Measurements from ENCODE around the gene VENTX. TPM values are rescaled to one million over a fixed set of nuclear protein-coding genes. Genes with fewer than 3 reads are reported as not detected.

The VENTX gene
- total RNA-seq, 1 experiment from 2014 or later, result 28.0 TPM

DNA sequence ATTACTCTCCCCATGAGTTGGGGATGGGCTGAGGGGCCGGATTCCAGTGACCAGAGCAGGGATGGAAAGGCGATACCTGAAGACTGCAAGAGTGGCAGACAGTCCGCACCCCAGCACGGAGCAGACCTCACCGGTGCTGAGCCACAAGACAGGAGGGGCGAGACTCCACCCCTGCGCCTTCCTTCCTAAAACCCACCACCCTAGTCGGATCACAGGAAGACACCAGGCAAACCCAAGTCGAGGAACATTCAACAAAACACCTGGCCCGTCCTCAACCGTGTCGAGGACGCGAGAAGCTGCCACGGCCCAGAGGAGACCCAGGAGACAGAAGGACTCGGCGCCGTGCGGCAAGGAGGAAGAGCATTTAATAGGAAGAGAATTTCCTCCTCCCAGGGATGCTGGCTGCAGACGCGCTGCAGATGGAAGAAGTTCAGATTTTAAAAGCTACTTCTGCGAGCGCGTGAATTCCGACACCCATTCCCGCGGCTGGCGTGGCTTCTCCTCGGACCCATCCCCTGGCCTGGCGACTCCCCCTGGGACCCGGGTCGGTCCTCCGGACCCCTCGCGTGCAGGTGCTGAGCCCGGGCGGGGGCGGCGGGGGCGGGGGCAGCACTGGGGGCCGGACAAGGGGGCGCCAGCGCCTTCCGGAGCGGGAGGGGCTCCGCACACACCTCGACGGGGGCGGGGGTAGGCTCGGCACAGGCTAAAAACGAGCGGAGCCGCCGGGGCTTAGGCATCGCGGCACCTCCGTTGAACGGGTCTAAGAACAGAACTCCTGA lies 8.2 kb upstream of the VENTX start (continued):
- TF ChIP-seq, protein P1, sequence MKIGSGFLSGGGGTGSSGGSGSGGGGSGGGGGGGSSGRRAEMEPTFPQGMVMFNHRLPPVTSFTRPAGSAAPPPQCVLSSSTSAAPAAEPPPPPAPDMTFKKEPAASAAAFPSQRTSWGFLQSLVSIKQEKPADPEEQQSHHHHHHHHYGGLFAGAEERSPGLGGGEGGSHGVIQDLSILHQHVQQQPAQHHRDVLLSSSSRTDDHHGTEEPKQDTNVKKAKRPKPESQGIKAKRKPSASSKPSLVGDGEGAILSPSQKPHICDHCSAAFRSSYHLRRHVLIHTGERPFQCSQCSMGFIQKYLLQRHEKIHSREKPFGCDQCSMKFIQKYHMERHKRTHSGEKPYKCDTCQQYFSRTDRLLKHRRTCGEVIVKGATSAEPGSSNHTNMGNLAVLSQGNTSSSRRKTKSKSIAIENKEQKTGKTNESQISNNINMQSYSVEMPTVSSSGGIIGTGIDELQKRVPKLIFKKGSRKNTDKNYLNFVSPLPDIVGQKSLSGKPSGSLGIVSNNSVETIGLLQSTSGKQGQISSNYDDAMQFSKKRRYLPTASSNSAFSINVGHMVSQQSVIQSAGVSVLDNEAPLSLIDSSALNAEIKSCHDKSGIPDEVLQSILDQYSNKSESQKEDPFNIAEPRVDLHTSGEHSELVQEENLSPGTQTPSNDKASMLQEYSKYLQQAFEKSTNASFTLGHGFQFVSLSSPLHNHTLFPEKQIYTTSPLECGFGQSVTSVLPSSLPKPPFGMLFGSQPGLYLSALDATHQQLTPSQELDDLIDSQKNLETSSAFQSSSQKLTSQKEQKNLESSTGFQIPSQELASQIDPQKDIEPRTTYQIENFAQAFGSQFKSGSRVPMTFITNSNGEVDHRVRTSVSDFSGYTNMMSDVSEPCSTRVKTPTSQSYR (CRISPR knock-in tag; IDR thresholded peaks at IDR 0.05), result no peak
- TF ChIP-seq GTF2I (CRISPR knock-in tag; conservative IDR thresholded peaks at IDR 0.05), result no peak
- TF ChIP-seq, protein P2, sequence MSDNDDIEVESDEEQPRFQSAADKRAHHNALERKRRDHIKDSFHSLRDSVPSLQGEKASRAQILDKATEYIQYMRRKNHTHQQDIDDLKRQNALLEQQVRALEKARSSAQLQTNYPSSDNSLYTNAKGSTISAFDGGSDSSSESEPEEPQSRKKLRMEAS (CRISPR knock-in tag; IDR thresholded peaks at IDR 0.05), result peak; percentile 74; the same call in 1 of the 2 replicates
- TF ChIP-seq, protein P3, sequence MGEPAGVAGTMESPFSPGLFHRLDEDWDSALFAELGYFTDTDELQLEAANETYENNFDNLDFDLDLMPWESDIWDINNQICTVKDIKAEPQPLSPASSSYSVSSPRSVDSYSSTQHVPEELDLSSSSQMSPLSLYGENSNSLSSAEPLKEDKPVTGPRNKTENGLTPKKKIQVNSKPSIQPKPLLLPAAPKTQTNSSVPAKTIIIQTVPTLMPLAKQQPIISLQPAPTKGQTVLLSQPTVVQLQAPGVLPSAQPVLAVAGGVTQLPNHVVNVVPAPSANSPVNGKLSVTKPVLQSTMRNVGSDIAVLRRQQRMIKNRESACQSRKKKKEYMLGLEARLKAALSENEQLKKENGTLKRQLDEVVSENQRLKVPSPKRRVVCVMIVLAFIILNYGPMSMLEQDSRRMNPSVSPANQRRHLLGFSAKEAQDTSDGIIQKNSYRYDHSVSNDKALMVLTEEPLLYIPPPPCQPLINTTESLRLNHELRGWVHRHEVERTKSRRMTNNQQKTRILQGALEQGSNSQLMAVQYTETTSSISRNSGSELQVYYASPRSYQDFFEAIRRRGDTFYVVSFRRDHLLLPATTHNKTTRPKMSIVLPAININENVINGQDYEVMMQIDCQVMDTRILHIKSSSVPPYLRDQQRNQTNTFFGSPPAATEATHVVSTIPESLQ (CRISPR knock-in tag; IDR thresholded peaks at IDR 0.05), result no peak
- TF ChIP-seq ZNF138 (CRISPR knock-in tag; conservative IDR thresholded peaks at IDR 0.05), result no peak
- TF ChIP-seq, protein P4, sequence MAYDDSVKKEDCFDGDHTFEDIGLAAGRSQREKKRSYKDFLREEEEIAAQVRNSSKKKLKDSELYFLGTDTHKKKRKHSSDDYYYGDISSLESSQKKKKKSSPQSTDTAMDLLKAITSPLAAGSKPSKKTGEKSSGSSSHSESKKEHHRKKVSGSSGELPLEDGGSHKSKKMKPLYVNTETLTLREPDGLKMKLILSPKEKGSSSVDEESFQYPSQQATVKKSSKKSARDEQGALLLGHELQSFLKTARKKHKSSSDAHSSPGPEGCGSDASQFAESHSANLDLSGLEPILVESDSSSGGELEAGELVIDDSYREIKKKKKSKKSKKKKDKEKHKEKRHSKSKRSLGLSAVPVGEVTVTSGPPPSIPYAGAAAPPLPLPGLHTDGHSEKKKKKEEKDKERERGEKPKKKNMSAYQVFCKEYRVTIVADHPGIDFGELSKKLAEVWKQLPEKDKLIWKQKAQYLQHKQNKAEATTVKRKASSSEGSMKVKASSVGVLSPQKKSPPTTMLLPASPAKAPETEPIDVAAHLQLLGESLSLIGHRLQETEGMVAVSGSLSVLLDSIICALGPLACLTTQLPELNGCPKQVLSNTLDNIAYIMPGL (CRISPR knock-in tag; IDR thresholded peaks at IDR 0.05), result 0 out of 2 replicates have a peak, but pooled peaks have one; percentile 33
- TF ChIP-seq, protein P5, sequence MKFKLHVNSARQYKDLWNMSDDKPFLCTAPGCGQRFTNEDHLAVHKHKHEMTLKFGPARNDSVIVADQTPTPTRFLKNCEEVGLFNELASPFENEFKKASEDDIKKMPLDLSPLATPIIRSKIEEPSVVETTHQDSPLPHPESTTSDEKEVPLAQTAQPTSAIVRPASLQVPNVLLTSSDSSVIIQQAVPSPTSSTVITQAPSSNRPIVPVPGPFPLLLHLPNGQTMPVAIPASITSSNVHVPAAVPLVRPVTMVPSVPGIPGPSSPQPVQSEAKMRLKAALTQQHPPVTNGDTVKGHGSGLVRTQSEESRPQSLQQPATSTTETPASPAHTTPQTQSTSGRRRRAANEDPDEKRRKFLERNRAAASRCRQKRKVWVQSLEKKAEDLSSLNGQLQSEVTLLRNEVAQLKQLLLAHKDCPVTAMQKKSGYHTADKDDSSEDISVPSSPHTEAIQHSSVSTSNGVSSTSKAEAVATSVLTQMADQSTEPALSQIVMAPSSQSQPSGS (CRISPR knock-in tag; IDR thresholded peaks at IDR 0.05; ENCODE audit: borderline replicate concordance, low read depth), result peak; percentile 18; the same call in 1 of the 2 replicates
- peak; percentile 84 for TF ChIP-seq NFE2L1 (CRISPR knock-in tag; IDR thresholded peaks at IDR 0.05)
- no peak for TF ChIP-seq ZNF396 (CRISPR knock-in tag; IDR thresholded peaks at IDR 0.05; ENCODE audit: borderline replicate concordance)
- TF ChIP-seq, protein P6, sequence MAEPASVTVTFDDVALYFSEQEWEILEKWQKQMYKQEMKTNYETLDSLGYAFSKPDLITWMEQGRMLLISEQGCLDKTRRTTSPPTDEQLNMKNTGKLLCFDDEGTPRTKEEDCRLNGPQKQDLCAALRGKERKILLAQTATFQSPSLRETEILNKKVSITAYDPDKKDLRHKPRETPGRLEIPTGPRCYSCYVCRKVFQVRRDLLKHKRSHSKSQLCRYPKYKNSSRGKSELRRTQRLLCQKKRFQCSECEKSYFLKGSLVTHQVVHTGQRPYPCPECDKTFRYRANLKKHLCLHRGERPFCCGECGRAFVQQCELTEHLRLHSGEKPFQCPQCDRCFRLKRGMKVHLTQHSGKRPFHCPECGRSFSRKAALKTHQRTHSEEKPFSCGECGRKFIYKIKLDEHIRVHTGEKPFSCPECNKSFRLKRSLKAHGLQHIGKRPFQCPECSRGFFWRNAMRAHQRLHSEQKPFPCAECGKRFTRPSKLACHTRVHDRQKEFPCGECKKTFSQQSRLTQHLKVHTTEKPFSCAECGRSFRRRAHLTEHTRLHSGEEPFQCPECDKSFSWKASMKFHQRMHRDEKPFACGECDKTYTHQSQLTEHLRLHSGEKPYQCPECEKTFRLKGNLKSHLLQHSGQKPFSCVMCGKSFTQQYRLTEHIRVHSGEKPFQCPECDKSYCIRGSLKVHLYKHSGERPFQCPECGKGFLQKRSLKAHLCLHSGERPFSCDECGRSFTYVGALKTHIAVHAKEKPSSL (CRISPR knock-in tag; conservative IDR thresholded peaks at IDR 0.05), result no peak
- no peak for TF ChIP-seq JAZF1 (CRISPR knock-in tag; IDR thresholded peaks at IDR 0.05)
- no peak for TF ChIP-seq FOXK1 (CRISPR knock-in tag; IDR thresholded peaks at IDR 0.05)
- TF ChIP-seq, protein P7, sequence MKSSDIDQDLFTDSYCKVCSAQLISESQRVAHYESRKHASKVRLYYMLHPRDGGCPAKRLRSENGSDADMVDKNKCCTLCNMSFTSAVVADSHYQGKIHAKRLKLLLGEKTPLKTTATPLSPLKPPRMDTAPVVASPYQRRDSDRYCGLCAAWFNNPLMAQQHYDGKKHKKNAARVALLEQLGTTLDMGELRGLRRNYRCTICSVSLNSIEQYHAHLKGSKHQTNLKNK (CRISPR knock-in tag; IDR thresholded peaks at IDR 0.05), result no peak
- TF ChIP-seq, protein P8, sequence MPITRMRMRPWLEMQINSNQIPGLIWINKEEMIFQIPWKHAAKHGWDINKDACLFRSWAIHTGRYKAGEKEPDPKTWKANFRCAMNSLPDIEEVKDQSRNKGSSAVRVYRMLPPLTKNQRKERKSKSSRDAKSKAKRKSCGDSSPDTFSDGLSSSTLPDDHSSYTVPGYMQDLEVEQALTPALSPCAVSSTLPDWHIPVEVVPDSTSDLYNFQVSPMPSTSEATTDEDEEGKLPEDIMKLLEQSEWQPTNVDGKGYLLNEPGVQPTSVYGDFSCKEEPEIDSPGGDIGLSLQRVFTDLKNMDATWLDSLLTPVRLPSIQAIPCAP (CRISPR knock-in tag; IDR thresholded peaks at IDR 0.05), result no peak
- no peak for TF ChIP-seq ZBTB21 (CRISPR knock-in tag; IDR thresholded peaks at IDR 0.05; ENCODE audit: borderline replicate concordance)
- no peak for TF ChIP-seq JUN (CRISPR knock-in tag; IDR thresholded peaks at IDR 0.05)
- TF ChIP-seq, protein P9, sequence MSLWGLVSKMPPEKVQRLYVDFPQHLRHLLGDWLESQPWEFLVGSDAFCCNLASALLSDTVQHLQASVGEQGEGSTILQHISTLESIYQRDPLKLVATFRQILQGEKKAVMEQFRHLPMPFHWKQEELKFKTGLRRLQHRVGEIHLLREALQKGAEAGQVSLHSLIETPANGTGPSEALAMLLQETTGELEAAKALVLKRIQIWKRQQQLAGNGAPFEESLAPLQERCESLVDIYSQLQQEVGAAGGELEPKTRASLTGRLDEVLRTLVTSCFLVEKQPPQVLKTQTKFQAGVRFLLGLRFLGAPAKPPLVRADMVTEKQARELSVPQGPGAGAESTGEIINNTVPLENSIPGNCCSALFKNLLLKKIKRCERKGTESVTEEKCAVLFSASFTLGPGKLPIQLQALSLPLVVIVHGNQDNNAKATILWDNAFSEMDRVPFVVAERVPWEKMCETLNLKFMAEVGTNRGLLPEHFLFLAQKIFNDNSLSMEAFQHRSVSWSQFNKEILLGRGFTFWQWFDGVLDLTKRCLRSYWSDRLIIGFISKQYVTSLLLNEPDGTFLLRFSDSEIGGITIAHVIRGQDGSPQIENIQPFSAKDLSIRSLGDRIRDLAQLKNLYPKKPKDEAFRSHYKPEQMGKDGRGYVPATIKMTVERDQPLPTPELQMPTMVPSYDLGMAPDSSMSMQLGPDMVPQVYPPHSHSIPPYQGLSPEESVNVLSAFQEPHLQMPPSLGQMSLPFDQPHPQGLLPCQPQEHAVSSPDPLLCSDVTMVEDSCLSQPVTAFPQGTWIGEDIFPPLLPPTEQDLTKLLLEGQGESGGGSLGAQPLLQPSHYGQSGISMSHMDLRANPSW (CRISPR knock-in tag; conservative IDR thresholded peaks at IDR 0.05; ENCODE audit: low read depth), result no peak
- no peak for TF ChIP-seq GRHL2 (CRISPR knock-in tag; IDR thresholded peaks at IDR 0.05; ENCODE audit: insufficient replicate concordance, severe bottlenecking)
- TF ChIP-seq TP53 (CRISPR knock-in tag; IDR thresholded peaks at IDR 0.05), result no peak
- TF ChIP-seq, protein P10, sequence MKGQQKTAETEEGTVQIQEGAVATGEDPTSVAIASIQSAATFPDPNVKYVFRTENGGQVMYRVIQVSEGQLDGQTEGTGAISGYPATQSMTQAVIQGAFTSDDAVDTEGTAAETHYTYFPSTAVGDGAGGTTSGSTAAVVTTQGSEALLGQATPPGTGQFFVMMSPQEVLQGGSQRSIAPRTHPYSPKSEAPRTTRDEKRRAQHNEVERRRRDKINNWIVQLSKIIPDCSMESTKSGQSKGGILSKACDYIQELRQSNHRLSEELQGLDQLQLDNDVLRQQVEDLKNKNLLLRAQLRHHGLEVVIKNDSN (CRISPR knock-in tag; IDR thresholded peaks at IDR 0.05), result no peak
